Epithelial cell of proximal tubule (primary cell): ENCODE results near the gene IMPA2. TPM values are rescaled to one million over a fixed set of nuclear protein-coding genes. Genes with fewer than 3 reads are reported as not detected.
A peak's percentile ranks its signal among the peaks of the same experiment; 100 is the strongest.

Experiments used
- DNase-seq: peaks from one replicate; pipeline ENCODE4 v3.0.0-alpha.2; 2011; ENCODE audit warnings: low read depth
- H3K4me3 ChIP-seq: 2 replicates; pipeline ENCODE4 v1.5.1; 2011; ENCODE audit warnings: low read depth, mild to moderate bottlenecking, low read length
- total RNA-seq: library from RNA; depleted of rRNA; stranded (reverse); fragments of >200 nt; gene quantifications from 2 replicates; pipeline ENCODE4 v1.2.3, GENCODE V29; 2015
- TF ChIP-seq, protein P1 (sequence below): conservative IDR thresholded peaks from 2 replicates; pipeline ENCODE4 v1.5.1; 2012; ENCODE audit warnings: low read depth, mild to moderate bottlenecking, low read length

IMPA2 gene
- total RNA-seq, 1 donor from 2014 or later = 89.9 TPM

GRCh38 chr18:11995445-11996189, 14.3 kb downstream of the IMPA2 start:
- H3K4me3 ChIP-seq = peak overlapping the region; percentile 30
- DNase-seq = no peak
- TF ChIP-seq, protein P1, sequence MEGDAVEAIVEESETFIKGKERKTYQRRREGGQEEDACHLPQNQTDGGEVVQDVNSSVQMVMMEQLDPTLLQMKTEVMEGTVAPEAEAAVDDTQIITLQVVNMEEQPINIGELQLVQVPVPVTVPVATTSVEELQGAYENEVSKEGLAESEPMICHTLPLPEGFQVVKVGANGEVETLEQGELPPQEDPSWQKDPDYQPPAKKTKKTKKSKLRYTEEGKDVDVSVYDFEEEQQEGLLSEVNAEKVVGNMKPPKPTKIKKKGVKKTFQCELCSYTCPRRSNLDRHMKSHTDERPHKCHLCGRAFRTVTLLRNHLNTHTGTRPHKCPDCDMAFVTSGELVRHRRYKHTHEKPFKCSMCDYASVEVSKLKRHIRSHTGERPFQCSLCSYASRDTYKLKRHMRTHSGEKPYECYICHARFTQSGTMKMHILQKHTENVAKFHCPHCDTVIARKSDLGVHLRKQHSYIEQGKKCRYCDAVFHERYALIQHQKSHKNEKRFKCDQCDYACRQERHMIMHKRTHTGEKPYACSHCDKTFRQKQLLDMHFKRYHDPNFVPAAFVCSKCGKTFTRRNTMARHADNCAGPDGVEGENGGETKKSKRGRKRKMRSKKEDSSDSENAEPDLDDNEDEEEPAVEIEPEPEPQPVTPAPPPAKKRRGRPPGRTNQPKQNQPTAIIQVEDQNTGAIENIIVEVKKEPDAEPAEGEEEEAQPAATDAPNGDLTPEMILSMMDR = peak; percentile 90

GRCh38 chr18:11996190-11996754, 15.0 kb downstream of the IMPA2 start:
- no peak for DNase-seq
- TF ChIP-seq, protein P1 = no peak

DNA sequence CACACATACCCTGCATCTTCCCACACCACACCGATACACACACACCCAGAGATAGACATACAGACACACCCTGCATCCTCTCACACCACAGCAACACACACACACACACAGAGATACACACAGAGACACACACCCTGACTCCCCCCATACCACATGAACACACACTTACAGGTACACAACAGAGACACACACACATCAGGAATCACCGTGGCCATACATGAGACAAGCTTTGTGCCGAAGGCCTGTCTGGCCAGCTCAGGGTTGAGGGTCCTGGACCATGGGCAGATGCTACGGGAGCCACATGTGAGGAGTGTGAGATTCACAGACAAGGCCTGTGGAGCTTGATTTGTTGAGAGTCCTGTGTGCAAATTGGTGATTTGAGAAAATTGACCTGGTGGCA, 15.6 kb downstream of the IMPA2 start:
- TF ChIP-seq, protein P1 = no peak
- DNase-seq = no peak
- H3K4me3 ChIP-seq = no peak overlapping the region

More at GRCh38 chr18:11996190-11996754, 15.0 kb downstream of the IMPA2 start:
- H3K4me3 ChIP-seq = no peak overlapping the region

DNA sequence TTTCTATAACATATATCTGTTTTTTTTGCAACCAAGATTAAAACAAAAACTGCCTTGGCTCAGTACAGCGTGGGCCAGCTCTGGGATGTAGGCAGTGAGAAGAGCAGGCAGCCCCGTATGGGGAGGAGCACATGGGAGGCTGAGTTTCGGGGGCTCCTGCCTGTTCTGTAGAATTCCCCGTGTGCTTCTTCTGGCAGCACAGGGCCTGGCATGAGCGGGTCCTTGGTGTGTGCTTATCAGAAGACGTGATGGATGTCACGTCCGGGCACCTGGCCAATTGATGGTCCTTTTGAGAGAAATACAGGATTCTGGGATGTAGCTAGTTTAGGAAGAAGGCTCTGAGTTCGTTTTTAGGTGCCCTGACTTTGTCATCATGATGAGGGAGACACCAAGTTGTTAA, 16.2 kb downstream of the IMPA2 start:
- no peak overlapping the region for H3K4me3 ChIP-seq
- TF ChIP-seq, protein P1 = no peak
- DNase-seq = no peak

DNA sequence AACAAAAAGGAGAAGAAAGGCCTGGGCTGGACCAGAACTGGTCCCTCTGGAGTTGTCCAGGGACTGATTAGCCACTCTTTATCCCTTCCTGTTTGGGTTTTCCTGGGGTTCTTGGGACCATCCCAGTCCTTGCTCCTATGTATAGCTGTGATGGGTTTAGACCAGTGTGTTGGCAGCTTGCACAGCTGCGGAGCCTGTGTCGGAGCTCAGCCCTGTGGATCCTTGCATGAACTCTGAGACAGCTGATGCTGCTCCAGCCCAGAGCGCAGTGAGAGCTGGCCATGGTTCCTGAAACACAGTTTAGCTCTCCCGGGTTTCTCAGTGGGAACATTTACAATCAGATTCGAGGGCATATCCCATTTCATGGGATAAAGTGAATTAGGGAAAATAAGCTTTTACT, 16.9 kb downstream of the IMPA2 start:
- no peak overlapping the region for H3K4me3 ChIP-seq
- TF ChIP-seq, protein P1 = no peak
- DNase-seq = no peak

DNA sequence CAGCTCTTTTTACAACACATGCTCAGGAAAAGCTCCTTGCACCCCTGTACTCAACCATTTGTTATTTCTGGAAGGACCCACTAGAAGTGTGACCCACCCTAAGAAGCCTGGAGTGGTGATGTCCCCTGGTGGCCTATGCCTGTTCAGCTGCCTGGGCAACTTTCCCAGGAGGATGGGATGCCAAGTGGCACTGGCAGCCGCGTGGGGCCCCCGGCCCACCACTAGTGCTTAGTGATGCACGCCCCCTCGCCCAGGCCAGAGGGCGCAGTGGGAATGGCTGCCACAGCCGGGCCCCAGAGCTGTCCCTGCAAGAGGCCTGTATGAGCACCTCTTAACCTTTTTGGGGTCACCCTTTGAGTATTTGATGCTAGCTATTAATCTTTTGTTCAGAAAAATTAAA, 18.1 kb downstream of the IMPA2 start:
- no peak for DNase-seq
- no peak overlapping the region for H3K4me3 ChIP-seq
- TF ChIP-seq, protein P1 = no peak
